ENCODE data around the gene GYPC.
"Not testable (repeated sequence)": the region's sequence is repeated elsewhere in the genome, so short reads cannot be mapped to it uniquely, and the experiment has no call there.

The GYPC gene

DNA sequence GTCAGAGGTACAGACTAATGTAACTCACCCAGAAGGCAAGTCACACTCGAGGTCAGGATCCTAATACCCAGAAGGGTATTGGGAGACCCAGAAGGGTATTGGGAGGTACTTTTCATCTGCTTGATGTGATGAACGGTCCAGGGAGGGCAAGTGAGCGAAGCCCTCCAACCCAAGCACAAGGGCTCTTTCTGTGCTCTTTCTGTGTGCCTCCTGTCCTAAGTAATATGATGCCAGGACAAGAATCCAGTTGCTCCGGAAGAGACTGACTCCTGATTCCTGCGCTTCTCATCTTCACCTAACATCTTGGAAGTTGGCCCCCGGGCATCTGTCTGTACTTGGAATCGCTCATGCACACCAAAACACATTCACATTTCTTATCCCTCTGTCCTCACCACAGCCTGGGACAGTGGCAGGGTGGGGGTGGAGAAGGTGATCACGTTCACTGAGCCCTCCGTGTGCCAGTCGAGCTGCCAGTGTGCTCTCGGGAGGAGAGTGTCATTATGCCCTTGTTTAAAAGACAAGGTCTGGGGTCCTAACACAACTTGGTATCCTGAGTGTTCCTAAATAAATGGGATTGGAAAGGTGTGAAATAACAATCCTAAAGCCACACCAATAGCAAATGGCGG is 17.1 kb downstream of the GYPC start:
- no peak for DNase-seq

DNA sequence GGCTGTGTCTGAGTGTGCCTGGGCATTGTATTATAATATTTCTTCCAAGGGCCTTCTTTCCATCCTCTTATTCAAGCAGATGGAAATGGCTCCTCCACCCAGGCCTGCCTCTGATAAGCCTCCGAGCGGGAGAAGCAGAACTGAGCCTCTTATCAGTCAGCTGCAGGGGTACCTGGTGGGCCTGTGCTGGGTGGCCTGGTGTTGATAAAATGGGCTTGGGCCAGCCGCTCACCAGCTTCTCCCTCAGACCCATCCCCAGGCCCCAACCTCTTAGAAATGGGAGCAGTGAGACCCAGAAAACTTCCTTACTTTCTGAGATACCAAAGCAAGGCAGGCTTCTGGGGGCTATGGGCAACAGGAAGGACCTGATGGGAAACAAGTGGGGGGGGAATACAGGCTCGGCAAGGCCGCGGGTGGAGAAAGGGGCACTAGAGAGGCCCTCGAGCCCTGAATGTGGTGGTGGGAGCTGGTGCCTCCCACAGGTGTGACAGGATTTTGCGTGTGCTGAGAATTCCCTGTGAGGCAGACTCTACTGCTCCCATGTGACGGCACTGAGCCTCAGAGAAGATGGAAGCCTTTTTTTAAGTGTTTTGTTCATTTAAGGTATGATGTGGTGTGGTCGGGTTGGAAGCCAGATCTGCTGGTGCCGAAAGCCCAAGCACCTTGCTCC is 18.3 kb downstream of the GYPC start:
- no peak for DNase-seq

DNA sequence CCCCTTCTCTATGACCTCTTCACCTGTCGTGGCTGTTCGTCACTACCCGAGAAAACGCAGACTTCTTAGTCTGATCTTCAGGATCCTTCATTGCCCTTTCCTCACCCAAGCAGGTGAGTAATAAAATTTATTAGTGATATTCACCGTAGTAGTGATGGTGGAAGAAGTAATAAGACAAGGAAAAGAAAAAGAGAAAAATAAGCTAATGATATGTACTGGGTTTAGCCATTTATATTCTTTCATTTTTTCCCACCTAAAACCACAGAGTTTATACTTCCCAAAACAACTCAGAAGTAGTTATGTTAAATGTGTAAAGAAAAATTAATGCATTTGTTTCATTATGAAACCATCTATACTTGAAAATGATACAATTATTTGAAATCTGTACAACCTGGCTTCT is 19.7 kb downstream of the GYPC start:
- DNase-seq, result no peak

DNA sequence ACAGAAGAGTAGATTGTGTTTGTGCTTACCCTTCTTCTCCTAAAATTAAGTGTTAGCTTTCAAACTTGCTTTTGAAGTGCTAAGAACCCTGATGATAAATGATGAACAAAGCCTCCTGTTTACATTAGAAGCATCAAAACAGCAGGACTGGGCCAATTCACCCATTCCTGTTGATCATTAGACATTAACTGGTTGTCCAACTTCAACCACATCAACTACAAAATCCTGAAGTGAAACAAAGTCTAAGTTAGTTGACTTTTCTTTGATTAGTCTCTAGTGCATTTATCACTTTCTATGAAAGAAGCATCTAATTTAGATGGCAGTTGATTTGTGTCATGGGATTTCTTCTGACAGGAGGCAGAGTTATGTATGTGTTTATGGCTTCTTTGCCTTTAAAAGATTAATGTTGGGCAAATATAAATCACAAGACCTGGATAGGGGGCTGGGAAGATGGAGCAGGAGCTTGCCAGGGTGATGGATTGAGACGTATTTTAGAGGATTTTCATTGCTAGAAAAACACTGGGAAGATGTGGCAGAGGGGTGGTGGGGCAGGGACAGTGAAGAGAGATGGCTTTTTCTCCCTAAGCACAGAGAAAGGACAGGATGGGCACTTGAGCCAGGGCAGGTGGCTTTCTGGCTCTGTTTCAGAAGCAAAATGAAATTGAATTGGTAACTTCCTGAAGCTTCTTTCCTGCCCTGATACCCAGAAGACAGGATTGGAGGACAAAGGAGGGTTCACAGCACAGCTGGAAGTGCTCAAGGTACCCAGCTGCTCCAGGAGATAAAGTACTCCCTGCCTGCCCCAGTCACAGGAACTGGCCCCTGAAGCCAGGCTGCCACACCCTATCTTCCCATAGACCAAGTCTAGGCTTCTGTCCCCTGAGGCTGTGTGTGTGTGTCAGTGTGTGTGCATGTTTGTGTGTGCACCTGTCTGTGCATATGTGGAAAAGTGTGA is 20.5 kb downstream of the GYPC start:
- no peak for DNase-seq

DNA sequence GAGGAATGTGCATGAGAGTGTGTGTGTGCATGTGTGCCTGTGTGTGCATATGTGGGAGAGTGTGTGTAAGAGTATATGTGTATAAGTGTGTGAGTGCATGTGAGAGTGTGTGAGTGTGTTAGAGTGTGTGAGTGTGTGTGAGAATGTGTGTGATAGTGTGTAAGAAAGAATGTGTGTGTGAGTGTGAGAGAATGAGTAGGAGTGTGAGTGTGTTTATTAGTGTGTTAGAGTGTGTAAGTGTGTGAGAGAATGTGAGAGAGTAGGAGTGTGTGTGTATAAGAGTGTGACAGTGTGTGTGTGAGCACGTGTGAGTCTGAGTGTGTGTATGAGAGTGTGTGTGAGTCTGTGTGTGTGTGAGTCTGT is 21.2 kb downstream of the GYPC start:
- DNase-seq, result no peak

DNA sequence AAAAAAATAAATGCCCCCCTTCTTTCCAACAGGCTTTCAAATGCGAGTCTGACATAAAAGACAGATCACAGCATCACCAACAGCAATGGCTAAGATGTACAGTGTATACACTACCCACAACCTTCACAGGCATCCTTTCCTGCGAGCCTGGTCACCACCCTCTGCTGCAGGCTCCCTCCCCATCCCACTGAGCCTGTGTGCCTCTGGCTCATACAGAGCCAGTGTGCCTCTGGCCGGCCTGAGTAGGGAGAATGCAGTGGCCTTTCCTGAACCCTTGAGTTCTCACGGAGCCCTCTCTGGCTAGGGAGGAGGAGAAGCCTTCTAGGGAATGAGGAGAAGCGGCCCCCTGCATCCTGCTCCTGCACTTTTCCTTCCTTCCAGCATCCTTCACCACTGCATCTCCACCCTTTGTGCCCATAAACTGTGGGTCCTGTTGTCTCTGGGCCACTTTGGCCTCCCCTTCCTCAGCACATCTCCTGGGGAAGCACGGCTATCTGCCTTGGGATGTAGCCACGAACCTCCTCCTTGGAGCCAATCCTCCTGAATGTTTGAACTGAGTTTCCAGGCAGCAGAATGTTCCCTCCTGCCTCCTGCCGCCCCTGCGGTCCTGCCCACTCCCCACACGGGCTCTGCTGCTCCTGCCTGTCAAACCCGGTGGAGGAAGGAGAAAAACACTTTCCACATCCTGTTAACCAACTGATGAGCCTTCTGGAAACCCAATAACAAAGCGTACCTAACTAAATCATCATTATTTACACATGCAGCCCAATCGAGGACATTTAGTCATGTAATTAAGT is 22.5 kb downstream of the GYPC start:
- DNase-seq, result no peak

DNA sequence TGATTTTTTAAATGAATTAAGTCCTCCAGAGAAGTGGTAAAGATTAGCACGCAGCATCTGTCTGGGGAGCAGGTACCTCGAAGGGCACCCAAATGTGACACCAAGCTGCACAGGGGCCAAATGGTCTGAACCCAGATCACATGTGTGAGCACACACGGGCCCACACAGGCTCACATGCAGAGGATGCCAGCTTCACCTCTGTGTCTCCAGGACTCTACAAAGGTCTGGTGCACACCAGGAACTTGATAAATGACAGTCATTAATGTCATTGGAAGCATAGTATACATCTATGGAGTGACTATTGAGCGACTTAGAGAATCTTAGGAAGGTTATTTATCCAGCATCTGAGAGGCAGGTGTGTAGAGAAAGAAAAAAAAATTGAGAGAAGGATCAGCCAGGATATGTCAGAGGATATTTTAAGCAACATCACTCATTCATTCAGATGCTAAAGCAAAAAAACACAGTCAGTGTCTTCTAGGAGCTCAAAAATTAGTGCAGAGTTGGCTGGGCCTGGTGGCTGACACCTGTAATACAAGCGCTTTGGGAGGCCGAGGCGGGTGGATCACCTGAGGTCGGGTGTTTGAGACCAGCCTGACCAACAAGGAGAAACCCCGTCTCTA is 23.2 kb downstream of the GYPC start:
- DNase-seq, result no peak

DNA sequence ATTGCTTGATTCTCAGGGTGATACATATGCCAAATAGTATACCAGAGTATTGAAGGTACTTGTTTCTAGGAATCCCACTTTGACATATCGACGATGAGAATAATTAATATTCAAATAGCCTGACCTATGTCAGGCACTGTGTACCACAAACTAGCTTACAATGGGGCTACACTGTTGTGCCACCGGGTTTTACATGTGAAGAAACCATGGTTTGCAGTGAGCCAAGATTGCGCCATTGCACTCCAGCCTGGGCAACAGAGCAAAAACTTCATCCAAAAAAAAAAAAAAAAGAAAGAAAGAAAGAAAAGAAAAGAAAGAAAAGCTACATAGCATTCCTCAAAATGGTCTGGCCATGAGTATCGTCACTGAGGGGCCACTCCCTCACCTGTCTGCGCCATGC is 25.5 kb downstream of the GYPC start:
- no peak for DNase-seq

DNA sequence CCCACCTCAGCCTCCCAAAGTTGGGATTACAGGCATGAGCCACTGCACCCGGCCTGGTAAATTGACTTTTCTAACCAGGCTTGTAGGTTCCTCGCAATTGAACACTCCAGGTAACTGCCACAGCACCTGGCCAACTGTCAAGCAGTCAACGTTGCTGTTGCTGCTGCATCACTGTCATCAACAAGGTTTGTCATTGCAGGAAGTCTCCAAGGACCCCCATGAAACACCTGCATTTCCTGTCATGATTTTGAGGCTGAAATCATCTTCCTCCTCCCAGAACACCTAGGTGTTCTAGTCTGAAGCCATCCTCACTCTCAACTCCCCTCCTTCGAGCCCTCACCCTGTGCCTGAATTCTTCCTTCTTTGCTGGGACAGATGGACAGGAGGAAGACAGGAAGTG is 29.7 kb downstream of the GYPC start:
- no peak for DNase-seq

DNA sequence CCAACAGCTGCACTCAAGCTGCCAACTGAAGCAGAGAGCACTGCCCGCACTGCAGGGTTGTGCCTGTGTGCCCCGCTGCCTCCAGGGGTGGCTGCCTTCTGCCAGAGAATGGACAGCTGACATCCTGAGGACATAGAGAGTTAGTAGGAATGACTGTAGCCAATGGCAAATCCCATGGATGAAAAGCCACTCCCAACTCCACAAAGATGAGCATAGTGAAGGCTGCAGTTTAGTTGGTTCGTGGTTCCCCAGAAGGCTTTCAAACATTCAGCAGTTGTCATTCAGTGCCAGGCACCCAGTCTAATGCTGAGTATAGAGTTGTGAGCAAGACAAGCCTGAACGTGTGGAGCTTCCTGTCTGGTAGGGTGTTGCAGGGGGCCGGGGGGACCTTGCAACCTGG is 30.3 kb downstream of the GYPC start:
- DNase-seq, result no peak

DNA sequence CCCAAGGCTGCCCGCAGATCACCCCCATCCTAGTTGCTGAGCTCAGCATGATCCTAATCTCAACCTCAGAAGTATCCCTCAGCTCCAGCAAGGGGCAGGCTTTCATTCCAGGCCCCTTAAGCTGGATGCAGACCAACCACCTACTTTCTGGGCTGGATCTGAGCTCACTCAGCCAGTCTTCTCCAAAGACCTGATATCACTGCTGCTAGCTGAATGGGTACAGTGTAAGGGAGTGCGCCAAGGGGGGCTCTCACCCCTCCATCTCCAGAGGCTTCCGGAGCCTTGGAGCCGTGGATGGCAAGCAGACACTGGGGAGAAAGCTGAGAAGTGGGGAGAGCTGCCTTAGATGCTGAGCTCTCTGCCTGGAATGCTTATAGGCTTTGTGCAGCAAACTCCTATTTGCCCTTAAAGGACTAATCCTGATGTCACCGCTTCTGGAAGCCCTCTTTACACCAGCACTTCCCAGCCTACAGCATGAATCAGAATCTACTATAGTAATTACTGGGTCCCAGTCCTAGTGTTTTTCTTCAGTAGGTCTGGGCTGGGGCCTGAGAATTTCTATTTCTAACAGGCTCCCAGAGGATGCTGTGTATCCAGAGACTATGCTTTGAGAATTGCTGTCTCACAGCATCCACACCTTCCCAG is 31.0 kb downstream of the GYPC start:
- DNase-seq, result no peak

DNA sequence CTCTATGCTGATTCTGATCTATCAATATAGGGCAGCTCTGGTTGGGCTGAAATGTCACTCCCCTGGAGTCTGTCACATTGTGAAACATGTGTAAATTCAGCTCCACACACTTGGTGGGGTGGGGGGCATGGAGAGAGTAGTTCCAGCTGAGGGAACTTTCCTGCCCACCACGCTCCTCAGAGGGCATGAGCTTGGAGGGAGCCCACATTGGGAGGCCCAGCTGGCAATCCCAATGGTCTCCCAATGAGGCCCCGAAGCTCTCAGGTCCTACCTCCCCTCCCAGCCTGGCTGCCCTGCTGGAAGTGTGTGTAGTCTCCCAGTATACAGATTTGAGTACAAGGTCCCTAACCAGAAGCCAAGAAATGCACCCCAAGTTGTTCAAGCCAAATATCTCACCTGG is 31.5 kb downstream of the GYPC start:
- no peak for DNase-seq

DNA sequence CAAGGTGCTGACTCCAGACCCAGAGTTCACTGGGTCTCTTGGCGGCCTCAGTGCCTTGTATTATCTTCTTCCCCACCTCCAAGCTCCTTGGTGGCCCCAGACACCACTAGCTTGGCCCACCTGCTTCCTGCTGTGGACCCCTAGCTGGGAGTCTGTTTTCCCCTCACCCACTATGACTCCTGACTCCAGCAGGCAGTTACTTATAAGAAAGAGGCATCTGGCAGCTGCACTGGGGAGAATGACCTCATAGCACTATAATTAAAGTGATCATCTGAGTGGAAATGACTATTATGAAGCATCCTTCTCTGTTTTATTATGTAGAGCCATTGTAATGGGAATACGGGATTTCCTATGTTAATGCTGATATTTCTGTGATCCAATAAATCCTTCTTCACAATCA is 32.6 kb downstream of the GYPC start:
- not testable (repeated sequence) for DNase-seq

DNA sequence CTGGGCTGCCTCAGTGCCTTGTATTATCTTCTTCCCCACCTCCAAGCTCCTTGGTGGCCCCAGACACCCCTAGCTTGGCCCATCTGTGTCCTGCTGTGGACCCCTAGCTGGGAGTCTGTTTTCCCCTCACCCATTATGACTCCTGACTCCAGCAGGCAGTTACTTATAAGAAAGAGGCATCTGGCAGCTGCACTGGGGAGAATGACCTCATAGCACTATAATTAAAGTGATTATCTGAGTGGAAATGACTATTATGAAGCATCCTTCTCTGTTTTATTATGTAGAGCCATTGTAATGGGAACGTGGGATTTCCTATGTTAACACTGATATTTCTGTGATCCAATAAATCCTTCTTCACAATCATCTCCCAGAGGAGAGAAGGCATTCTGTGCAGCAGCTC is 36.3 kb downstream of the GYPC start:
- not testable (repeated sequence) for DNase-seq

DNA sequence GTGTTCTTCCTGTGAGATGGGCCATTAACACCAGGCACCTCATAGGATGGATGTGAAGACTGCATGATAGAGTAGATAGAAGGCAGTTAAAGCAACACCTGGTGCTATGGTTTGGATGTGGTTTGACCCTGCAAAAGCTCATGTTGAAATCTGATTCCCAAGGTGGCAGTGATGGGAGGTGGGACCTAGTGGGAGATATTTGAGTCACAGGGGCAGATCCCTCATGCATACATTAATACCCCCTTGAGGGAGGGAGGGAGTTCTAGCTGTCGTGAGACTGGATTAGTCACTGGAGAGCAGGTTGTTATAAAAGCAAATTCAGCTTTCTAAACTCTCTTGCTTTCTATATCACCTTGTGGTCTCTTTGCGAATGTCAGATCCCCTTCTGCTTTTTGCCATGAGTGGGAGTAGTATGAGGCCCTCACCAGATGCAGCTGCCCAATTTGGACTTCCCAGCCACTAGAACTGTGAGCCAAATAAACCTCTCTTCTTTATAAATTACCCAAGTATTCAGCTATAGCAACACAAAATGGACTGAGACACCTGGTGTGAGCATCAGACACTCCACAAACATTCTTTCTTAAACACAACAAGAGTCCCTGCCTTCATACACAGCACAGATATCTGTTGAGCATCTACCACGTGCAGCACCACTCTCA is 37.1 kb downstream of the GYPC start:
- DNase-seq, result not testable (repeated sequence)

DNA sequence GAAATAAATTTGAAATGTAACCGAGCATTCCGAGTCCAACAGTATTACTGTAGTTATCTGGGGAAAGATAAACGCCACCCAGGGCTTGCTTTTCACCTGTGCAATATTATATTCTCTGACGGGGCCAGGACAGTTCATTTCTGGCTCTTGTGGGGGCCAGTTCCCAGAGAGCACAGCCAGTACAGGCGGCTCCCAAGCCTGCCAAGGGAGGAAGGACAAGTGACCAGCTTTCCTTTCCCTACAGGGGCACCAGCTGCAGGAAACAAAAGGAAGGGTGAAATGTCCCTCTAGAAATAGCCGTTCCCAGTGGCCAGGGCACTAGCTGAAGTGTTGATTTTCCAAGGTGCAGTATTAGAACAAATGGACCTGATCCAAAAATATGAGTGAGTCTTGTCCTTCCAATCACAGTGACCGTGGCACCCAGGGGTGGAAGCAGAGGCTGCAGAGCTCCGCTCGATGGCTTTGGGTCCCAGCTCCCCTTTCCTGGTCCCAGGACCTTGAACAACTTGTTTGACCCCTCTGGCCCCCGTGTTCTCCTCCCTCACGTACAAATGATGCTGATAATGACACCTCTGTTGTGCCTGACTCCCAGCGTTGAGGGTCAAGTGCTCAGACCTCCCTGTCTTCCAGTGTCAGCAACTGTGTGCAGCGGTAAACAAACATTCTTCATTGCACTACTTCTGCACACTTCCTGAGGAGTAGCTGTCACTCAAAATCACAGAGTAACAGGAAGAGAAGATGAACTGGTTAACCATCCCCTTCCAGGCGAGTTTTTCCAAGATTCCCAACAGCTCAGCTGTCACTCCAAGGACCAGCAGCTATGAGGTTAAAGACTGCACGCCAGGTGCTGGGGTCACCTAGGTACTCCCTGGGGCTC is 40.9 kb downstream of the GYPC start:
- DNase-seq, result no peak

DNA sequence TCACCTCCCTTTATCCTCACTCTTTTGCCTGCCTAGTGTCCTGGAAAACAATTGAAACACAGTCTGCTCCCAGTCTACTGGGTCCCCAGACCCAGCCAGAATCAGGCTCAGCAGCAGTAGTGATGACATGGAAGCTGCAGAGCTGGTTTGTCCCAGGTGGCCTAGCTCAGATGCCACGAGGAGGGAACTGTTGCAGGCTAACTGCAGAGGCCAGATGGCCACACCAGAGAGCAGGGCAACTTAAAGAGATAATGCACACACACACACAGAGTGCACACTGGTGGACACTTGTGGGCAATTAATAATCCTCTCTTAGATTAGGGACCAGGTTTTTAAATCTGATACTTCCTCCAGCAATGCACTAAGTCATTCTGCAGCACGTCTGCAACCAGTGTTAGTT is 42.4 kb downstream of the GYPC start:
- no peak for DNase-seq

DNA sequence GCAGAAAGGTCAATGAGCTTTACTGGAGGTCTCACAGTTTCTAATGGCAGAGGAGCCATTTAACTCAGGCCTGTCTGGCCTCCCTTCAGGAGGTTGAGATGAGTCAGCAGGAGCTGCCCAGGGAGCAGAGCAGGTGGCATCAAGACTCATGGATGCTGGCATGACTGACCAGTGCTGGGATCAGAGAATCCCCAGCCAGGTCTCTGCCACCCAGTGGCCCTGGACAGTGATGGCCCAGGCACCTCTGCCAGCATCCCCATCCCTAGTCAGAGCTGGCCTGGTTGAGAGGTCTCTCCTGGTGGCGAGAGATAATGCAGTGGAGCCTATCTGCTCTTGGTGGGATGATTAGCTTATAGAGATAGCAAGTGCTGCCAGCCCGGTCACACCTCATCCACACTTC is 43.1 kb downstream of the GYPC start:
- no peak for DNase-seq

DNA sequence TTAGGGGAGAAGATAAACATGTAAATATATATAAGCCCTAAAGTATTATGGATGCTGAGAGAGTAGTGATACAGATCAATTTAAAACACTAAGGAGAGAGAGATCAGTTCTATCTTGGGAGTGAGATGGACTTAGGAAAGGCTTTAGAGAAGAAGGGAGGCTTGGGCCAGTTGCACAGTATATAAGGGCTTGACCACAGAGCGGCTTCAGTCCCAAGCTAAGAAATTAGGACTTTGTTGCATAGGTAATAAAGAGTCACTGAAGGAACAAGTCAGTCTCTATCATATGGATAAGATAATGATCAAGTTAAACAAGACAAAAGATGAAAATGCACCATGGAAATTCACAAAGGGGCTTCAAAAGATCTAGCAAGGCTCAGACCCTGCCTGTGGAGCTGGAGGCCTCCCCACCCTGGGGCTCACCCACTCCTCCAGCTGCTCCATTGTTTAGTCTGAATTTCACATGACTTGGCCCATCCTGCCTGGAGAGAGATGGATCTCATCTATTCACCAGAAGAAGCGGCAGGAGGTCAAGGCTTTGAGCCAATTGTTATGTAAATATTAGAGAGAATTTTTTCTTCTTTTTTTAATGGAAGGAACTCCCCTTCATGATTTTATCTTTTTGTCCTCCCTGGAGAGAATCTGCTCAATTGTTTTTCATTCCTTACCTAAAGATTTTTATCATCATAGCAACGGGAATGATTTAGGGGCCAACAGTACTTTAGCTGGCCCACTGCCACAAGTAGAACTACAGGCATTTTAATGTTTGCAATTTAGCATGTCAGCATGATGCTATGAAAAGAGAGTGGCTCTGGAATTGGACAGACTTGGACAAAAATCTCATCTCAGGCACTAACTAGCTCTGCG is 44.0 kb downstream of the GYPC start:
- DNase-seq, result no peak

DNA sequence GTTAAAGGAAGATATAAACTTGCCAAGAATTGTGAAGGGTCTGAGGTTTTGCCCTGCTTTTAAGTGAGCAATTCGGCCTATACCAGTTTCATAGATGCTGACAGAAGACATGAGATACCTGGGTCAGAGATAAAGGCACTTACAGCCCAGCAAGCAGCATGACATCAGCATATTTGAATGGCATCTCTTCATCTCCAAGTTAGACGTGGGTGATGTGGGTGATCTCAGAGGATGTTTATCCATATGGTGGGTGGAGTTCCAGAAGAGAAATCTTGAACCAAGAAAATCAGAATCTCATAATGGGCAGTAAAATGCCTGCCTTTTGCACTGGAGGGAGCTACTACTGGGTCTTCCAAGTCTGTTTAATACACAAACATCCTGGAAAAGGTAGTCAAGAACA is 44.7 kb downstream of the GYPC start:
- no peak for DNase-seq

Measured in NCI-H1930 (cell line).